T-helper 1 cell treated with Interleukin-12 subunit alpha and Interleukin-12 subunit beta and Interleukin-4 antibody, amounts not matched to agents 30 μg/mL and 1 μg/mL, for 36 hours (primary cell): ENCODE data around the gene STPG4.
"Not testable (repeated sequence)": the region's sequence is repeated elsewhere in the genome, so short reads cannot be mapped to it uniquely, and the experiment has no call there.

ENCODE experiments used
- H3K27ac Mint-ChIP-seq: one replicate; pipeline ENCODE4 v1.8.0; 2021; ENCODE audit warnings: mild to moderate bottlenecking, mixed read lengths
- H3K27me3 Mint-ChIP-seq: one replicate; pipeline ENCODE4 v1.8.0; 2021; ENCODE audit warnings: low read depth, mixed read lengths
- H3K36me3 Mint-ChIP-seq: one replicate; pipeline ENCODE4 v1.8.0; 2021; ENCODE audit warnings: low read depth, mixed read lengths
- H3K4me1 Mint-ChIP-seq: one replicate; pipeline ENCODE4 v1.8.0; 2021; ENCODE audit warnings: low read depth, mixed read lengths
- H3K4me3 Mint-ChIP-seq: one replicate; pipeline ENCODE4 v1.8.0; 2021; ENCODE audit warnings: mild to moderate bottlenecking, moderate library complexity, mixed read lengths
- H3K9me3 Mint-ChIP-seq: one replicate; pipeline ENCODE4 v1.8.0; 2021; ENCODE audit warnings: mixed read lengths

Gene STPG4

DNA sequence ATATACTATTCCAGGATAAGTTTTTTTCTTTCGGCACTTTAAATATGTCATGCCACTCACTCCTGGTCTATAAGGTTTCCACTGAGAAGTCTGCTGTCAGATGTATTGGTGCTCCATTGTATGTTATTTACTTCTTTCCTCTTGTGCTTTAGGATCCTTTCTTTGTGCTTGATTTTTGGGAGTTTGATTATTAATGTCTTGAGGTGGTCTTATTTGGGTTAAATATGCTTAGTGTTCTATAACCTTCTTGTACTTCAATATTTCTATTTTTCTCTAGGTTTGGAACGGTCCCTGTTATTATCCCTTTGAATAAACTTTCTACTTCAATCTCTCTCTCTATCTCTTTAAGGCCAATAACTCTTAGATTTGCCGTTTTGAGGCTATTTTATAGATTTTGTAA lies 28.3 kb downstream of the STPG4 start:
- H3K4me3 Mint-ChIP-seq: no peak overlapping the region
- H3K27ac Mint-ChIP-seq: no peak overlapping the region
- H3K4me1 Mint-ChIP-seq: no peaks in the 10 kb centered on the region
- no peaks in the 10 kb centered on the region for H3K9me3 Mint-ChIP-seq
- peaks cover 28% of the 10 kb centered on the region for H3K27me3 Mint-ChIP-seq
- no peaks in the 10 kb centered on the region for H3K36me3 Mint-ChIP-seq

DNA sequence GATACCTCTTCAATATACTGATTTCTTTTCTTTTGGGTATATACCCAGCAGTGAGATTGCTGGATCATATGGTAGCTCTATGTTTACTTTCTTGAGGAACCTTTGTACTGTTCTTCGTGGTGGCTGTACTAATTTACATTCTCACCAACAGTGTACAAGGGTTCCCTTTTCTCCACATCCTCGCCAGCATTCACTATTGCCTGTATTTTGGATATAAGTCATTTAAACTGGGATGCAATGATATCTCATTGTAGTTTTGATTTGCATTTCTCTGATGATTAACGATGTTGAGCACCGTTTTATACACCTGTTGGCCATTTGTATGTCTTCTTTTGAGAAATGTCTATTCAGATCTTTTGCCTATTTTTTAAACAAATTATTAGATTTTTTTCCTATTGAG lies 30.4 kb downstream of the STPG4 start:
- H3K27me3 Mint-ChIP-seq: peaks cover 30% of the 10 kb centered on the region
- H3K4me3 Mint-ChIP-seq, H3K9me3 Mint-ChIP-seq, H3K27ac Mint-ChIP-seq, H3K4me1 Mint-ChIP-seq, H3K36me3 Mint-ChIP-seq: not testable (repeated sequence)

DNA sequence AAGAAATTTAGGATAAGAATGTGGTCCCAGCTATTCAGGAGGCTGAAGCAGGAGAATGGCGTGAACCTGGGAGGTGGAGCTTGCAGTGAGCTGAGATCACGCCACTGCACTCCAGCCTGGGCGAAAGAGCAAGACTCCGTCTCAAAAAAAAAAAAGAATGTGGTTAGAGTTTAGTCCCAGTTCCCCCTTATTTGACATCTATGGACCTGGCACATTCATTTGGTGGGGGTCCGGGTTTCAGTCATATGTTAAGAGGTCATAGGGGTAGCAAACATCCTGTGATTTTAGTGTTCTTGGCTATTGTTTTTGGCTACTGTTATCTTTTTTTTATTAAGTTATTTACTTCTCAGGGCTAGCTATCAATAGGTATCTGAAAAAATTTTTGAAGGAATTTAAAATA lies 34.7 kb downstream of the STPG4 start:
- not testable (repeated sequence) for H3K4me1 Mint-ChIP-seq, H3K9me3 Mint-ChIP-seq, H3K36me3 Mint-ChIP-seq, H3K27ac Mint-ChIP-seq, H3K4me3 Mint-ChIP-seq
- H3K27me3 Mint-ChIP-seq: peaks cover 38% of the 10 kb centered on the region

GRCh38 chr2:47119001-47119400 lies 36.1 kb downstream of the STPG4 start:
- Mint-ChIP-seq H3K4me1 (no peaks in the 10 kb centered on the region), H3K9me3 (no peaks in the 10 kb centered on the region), H3K4me3 (no peak overlapping the region), H3K36me3 (no peaks in the 10 kb centered on the region), H3K27ac (no peak overlapping the region), H3K27me3 (peaks cover 25% of the 10 kb centered on the region)

DNA sequence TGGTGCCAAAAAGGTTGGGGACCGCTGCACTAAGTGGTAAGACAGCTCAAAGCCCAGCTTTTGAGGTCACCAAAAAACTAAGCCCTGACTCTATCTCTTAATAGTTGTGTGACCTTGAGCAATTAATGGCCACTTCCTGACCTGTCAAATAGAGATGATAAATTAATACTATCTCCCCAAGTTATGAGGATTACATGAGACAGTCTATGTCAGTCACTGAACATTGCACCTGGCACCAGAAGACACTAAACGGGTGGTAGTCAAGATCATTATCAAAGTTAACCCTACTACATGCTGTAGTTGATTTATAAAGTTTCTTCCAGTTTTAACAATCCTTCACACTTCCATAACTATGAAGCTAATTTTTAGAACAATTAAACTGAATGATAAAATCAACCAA lies 36.5 kb downstream of the STPG4 start:
- H3K4me3 Mint-ChIP-seq: no peak overlapping the region
- H3K27ac Mint-ChIP-seq: no peak overlapping the region
- peaks cover 25% of the 10 kb centered on the region for H3K27me3 Mint-ChIP-seq
- H3K4me1 Mint-ChIP-seq: no peaks in the 10 kb centered on the region
- H3K36me3 Mint-ChIP-seq: no peaks in the 10 kb centered on the region
- H3K9me3 Mint-ChIP-seq: no peaks in the 10 kb centered on the region

DNA sequence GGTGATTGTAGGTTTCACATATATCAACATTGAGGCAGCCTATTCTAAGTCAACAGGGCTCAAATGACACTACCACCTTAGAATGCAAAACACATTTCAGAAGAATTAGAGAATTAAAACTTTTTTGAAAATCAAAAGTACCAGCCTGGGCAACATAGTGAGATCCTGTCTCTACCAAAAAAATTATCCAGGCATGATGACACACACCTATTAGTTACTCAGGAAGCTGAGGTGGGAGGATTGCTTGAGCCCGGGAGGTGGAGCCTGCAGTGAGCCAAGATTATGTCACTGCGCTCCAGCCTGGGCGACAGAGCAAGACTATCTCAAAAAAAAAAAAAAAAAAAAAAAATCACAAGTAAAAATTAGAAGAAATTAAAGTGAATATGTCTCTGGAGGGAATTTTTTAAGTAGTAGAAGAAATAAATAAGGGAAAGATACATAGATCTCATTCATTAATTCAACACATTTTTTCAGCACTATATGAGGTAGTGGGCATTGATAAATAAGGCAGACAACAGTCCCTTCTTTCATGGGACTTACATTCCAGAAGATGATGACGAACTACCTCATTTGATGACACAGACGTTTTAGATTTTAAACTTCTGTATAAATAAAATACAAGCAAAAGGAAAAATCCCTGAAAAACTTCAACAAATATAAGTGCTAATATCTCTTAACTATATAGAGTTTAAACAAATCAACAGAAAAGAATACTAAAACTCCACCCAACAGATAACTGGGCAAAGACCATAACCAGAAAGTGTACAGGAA lies 42.3 kb downstream of the STPG4 start:
- H3K4me1 Mint-ChIP-seq: no peaks in the 10 kb centered on the region
- H3K9me3 Mint-ChIP-seq: no peaks in the 10 kb centered on the region
- H3K27ac Mint-ChIP-seq: no peak overlapping the region

GRCh38 chr2:47109680-47110079 lies 45.4 kb downstream of the STPG4 start:
- no peaks in the 10 kb centered on the region for H3K4me1 Mint-ChIP-seq
- peaks cover 4% of the 10 kb centered on the region for H3K27me3 Mint-ChIP-seq
- H3K36me3 Mint-ChIP-seq: no peaks in the 10 kb centered on the region
- H3K27ac Mint-ChIP-seq: no peak overlapping the region
- no peaks in the 10 kb centered on the region for H3K9me3 Mint-ChIP-seq
- H3K4me3 Mint-ChIP-seq: no peak overlapping the region

More for the DNA sequence above, 42.3 kb downstream of the STPG4 start:
- Mint-ChIP-seq H3K4me3 (no peak overlapping the region), H3K36me3 (no peaks in the 10 kb centered on the region), H3K27me3 (peaks cover 14% of the 10 kb centered on the region)

DNA sequence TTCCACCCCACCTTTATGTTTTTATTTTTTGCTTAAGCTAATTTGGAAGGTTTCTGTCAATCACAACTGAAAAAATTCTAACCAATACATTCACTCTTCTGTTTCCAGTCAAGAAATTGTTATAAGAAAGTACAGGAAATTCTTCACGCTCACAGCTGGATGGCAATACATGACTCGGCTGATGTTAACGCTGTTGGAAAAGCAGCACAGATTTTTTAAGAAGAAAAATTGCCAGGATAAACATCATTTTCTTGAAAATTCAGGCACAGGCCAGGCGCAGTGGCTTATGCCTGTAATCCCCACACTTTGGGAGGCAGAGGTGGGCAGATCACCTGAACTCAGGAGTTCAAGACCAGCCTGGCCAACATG lies 46.1 kb downstream of the STPG4 start:
- Mint-ChIP-seq H3K27me3 (peaks cover 4% of the 10 kb centered on the region), H3K27ac (no peak overlapping the region), H3K9me3 (no peaks in the 10 kb centered on the region), H3K4me1 (no peaks in the 10 kb centered on the region), H3K4me3 (no peak overlapping the region), H3K36me3 (no peaks in the 10 kb centered on the region)

DNA sequence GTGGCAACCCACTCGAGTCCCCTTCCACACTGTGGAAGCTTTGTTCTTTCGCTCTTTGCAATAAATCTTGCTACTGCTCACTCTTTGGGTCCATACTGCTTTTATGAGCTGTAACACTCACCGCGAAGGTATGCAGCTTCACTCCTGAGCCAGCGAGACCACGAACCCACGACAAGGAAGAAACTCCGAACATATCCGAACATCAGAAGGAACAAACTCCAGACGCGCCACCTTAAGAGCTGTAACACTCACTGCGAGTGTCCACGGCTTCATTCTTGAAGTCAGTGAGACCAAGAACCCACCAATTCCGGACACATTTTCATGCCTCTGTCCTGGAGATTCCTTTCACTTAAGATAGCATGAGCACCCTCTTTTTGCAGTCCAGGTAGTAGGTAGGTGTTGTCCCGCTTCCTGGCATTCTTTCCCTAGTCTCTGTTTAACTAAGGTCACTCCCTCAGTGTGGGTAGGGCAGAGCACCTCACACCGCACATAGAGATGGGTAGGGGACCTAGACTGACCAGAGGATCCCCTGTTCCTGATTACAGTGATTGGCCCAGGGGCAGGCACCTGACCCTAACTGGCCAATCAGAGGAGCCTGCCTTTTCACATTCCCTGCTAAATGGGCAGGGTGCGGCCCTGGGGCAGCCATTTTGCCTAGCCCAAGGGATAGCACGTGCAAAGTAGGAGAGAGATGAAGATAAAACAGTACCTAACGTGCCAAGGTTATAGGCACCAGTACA lies 46.7 kb downstream of the STPG4 start:
- not testable (repeated sequence) for H3K36me3 Mint-ChIP-seq, H3K27ac Mint-ChIP-seq, H3K4me3 Mint-ChIP-seq, H3K27me3 Mint-ChIP-seq, H3K4me1 Mint-ChIP-seq, H3K9me3 Mint-ChIP-seq

DNA sequence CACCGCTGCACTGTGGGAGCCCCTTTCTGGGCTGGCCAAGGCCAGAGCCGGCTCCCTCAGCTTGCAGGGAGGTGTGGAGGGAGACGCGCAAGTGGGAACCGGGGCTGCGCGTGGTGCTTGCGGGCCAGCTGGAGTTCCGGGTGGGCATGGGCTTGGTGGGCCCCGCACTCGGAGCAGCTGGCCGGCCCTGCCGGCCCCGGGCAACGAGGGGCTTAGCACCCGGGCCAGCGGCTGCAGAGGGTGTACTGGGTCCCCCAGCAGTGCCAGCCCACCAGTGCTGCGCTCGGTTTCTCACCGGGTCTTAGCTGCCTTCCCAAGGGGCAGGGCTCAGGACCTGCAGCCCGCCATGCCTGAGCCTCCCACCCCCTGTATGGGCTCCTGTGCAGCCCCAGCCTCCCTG lies 47.9 kb downstream of the STPG4 start:
- not testable (repeated sequence) for H3K27me3 Mint-ChIP-seq

DNA sequence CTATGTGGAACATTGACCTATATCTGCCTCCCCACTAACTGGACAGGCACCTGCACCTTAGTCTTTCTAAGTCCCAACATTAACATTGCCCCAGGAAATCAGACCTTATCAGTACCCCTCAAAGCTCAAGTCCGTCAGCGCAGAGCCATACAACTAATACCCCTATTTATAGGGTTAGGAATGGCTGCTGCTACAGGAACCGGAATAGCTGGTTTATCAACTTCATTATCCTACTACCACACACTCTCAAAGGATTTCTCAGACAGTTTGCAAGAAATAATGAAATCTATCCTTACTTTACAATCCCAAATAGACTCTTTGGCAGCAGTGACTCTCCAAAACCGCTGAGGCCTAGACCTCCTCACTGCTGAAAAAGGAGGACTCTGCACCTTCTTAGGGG lies 48.9 kb downstream of the STPG4 start:
- H3K9me3 Mint-ChIP-seq, H3K4me1 Mint-ChIP-seq, H3K27me3 Mint-ChIP-seq, H3K4me3 Mint-ChIP-seq, H3K36me3 Mint-ChIP-seq, H3K27ac Mint-ChIP-seq: not testable (repeated sequence)

More for the DNA sequence above, 47.9 kb downstream of the STPG4 start:
- not testable (repeated sequence) for H3K27ac Mint-ChIP-seq, H3K4me3 Mint-ChIP-seq, H3K36me3 Mint-ChIP-seq, H3K4me1 Mint-ChIP-seq, H3K9me3 Mint-ChIP-seq

DNA sequence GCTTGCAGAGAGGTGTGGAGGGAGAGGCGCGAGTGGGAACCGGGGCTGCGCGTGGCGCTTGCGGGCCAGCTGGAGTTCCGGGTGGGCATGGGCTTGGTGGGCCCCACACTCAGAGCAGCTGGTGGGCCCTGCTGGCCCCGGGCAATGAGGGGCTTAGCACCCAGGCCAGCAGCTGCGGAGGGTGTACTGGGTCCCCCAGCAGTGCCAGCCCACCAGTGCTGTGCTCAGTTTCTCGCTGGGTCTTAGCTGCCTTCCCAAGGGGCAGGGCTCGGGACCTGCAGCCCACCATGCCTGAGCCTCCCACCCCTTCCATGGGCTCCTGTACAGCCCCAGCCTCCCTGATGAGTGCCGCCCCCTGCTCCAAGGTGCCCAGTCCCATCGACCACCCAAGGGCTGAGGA lies 55.4 kb downstream of the STPG4 start:
- H3K4me3 Mint-ChIP-seq, H3K9me3 Mint-ChIP-seq, H3K4me1 Mint-ChIP-seq, H3K36me3 Mint-ChIP-seq, H3K27ac Mint-ChIP-seq, H3K27me3 Mint-ChIP-seq: not testable (repeated sequence)

DNA sequence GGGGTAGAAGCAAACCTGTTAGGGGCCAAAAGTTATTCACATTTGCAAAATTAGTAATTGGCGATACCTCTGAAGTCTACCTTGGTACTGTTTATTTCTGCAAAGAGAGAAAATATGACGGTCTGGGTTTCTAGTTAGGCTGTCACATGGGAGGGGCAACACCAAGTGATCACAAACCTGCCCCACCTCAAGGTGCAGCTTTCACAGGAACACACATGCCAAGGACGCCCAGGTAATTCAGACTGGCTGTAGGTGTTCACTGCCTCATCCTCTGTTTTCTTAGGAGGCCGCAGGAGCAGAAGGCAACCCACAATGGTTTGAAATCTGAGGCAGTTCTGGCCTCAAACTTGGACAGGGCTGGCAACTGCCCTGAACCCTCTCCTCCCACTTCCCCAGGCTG lies 56.2 kb downstream of the STPG4 start:
- H3K4me3 Mint-ChIP-seq: no peak overlapping the region
- H3K27me3 Mint-ChIP-seq: peaks cover 4% of the 10 kb centered on the region
- no peaks in the 10 kb centered on the region for H3K4me1 Mint-ChIP-seq
- no peak overlapping the region for H3K27ac Mint-ChIP-seq
- no peaks in the 10 kb centered on the region for H3K9me3 Mint-ChIP-seq
- no peaks in the 10 kb centered on the region for H3K36me3 Mint-ChIP-seq

GRCh38 chr2:47097563-47097962 lies 57.5 kb downstream of the STPG4 start:
- H3K4me1 Mint-ChIP-seq: no peaks in the 10 kb centered on the region
- H3K4me3 Mint-ChIP-seq: no peak overlapping the region
- H3K27me3 Mint-ChIP-seq: peaks cover 4% of the 10 kb centered on the region
- H3K27ac Mint-ChIP-seq: no peak overlapping the region
- H3K9me3 Mint-ChIP-seq: no peaks in the 10 kb centered on the region
- no peaks in the 10 kb centered on the region for H3K36me3 Mint-ChIP-seq

- Mint-ChIP-seq H3K4me3 (no peak overlapping the region), H3K27me3 (peaks cover 4% of the 10 kb centered on the region), H3K36me3 (no peaks in the 10 kb centered on the region), H3K27ac (no peak overlapping the region), H3K4me1 (no peaks in the 10 kb centered on the region), H3K9me3 (no peaks in the 10 kb centered on the region)
These were observed 58.7 kb downstream of the STPG4 start for GRCh38 chr2:47096451-47096850.
